Fibroblast of lung (primary cell): Measurements from ENCODE around the gene FEZF1. TPM values are rescaled to one million over a fixed set of nuclear protein-coding genes. Genes with fewer than 3 reads are reported as not detected.

ENCODE experiments used
- DNase-seq, 2 donors: peaks; one replicate each; pipeline versions ENCODE4 v3.0.0 to v3.0.0-alpha.2; 2010; ENCODE audit warnings: low read depth in 2 of 2
- H2AFZ ChIP-seq: 2 replicates; pipeline ENCODE4 v1.5.1; 2012; ENCODE audit warnings: low read length, control low read depth, inconsistent platforms
- H3K27ac ChIP-seq: 2 replicates; pipeline ENCODE4 v1.5.1; 2011; ENCODE audit warnings: low read length, control low read depth; ENCODE audit not compliant: insufficient read depth
- H3K27me3 ChIP-seq: 2 replicates; pipeline ENCODE4 v1.5.1; 2011; ENCODE audit warnings: mild to moderate bottlenecking, low read length; ENCODE audit not compliant: control insufficient read depth, insufficient read depth
- H3K36me3 ChIP-seq: 2 replicates; pipeline ENCODE4 v1.5.1; 2011; ENCODE audit warnings: low read length; ENCODE audit not compliant: control insufficient read depth, insufficient read depth
- H3K4me1 ChIP-seq: 2 replicates; pipeline ENCODE4 v1.5.1; 2011; ENCODE audit warnings: low read length; ENCODE audit not compliant: control insufficient read depth, insufficient read depth; ENCODE audit errors: extremely low read depth
- H3K4me2 ChIP-seq: 2 replicates; pipeline ENCODE4 v1.5.1; 2011; ENCODE audit warnings: low read length, control low read depth; ENCODE audit not compliant: insufficient read depth; ENCODE audit errors: extremely low read depth
- H3K4me3 ChIP-seq, 4 experiments: fragments of 200-600 bp in 1 of 4; sonication (generic) in 1 of 4; replicated peaks in 1 of 4; 2 replicates each; pipeline ENCODE4 v1.5.1; 2011 to 2016; ENCODE audit warnings: low read length in 4 of 4, low read depth in 3 of 4, mild to moderate bottlenecking in 3 of 4, control low read depth in 2 of 4, inconsistent platforms in 1 of 4, mixed read lengths in 1 of 4; ENCODE audit not compliant: insufficient read depth in 1 of 4; ENCODE audit errors: control extremely low read depth in 1 of 4
- H3K79me2 ChIP-seq: 2 replicates; pipeline ENCODE4 v1.5.1; 2012; ENCODE audit warnings: mild to moderate bottlenecking, low read length, inconsistent platforms; ENCODE audit not compliant: control insufficient read depth, insufficient read depth
- H3K9ac ChIP-seq: 2 replicates; pipeline ENCODE4 v1.5.1; 2011; ENCODE audit warnings: mild to moderate bottlenecking, low read length, control low read depth; ENCODE audit not compliant: insufficient read depth
- H3K9me3 ChIP-seq: 2 replicates; pipeline ENCODE4 v1.5.1; 2012; ENCODE audit warnings: low read depth, low read length; ENCODE audit not compliant: control insufficient read depth, insufficient read depth
- H4K20me1 ChIP-seq: 2 replicates; pipeline ENCODE4 v1.5.1; 2011; ENCODE audit warnings: low read length; ENCODE audit not compliant: control insufficient read depth, insufficient read depth; ENCODE audit errors: extremely low read depth
- CTCF ChIP-seq, 2 donors: IDR thresholded peaks in 1 of 2; conservative IDR thresholded peaks in 1 of 2; 1 replicate in 1 of 2; 2 replicates in 1 of 2; pipeline ENCODE4 v1.5.1; 2011 to 2012; ENCODE audit warnings: low read length in 2 of 2, control low read depth in 1 of 2, inconsistent platforms in 1 of 2, low read depth in 1 of 2, mild to moderate bottlenecking in 1 of 2
- EZH2 ChIP-seq: IDR thresholded peaks from 2 replicates; pipeline ENCODE4 v1.5.1; 2012; ENCODE audit warnings: low read length, control low read depth, mild to moderate bottlenecking; ENCODE audit errors: missing control alignments
- polyA plus RNA-seq, 2 donors: library from polyadenylated mRNA; depleted of rRNA in 1 of 2; stranded (reverse) in 1 of 2; unstranded in 1 of 2; fragments of >200 nt; gene quantifications; 2 replicates each; pipeline ENCODE4 v1.2.1, GENCODE V29; 2011 to 2012; ENCODE audit warnings: missing spikeins in 1 of 2
- total RNA-seq: library from RNA; depleted of rRNA; stranded (reverse); fragments of >200 nt; gene quantifications from 2 replicates; pipeline ENCODE4 v1.2.1, GENCODE V29; 2014

The FEZF1 gene
- total and polyA plus RNA-seq, 2 donors (not counting 1 experiment from before 2014, with no cell fraction given), result not detected

DNA sequence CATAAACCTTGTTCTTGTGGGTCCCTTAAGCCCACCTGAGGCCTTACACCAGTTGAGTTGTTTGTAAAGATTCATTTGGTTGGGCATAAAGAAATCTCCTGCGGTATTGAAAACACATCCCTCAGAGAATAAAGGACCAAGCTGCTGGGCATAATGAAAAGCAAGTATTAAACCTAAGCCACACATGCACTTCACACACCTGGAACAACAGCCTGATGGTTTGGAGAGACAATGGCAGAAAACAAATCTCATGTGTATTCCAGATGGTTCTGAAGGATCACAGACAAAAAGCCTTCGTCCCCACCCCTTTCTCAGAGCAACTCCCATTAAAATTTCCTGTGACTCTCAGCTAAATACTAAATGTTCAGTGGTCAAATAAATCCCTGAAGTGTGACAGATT, 44.2 kb downstream of the FEZF1 start:
- Histone ChIP-seq H4K20me1 (no peaks in the 10 kb centered on the region), H2AFZ (no peak overlapping the region), H3K9ac (no peak overlapping the region), H3K79me2 (no peaks in the 10 kb centered on the region), H3K27me3 (no peaks in the 10 kb centered on the region), H3K4me2 (no peak overlapping the region), H3K4me1 (no peaks in the 10 kb centered on the region), H3K9me3 (no peaks in the 10 kb centered on the region), H3K36me3 (no peaks in the 10 kb centered on the region), H3K4me3 (no peak overlapping the region), H3K27ac (no peak overlapping the region)
- no peak for TF ChIP-seq CTCF (conservative IDR thresholded peaks at IDR 0.05 in 1 of 2, IDR thresholded peaks at IDR 0.05 in 1 of 2; ENCODE audit: low read depth in 1 of 2, low read length in 2 of 2)
- no peak for TF ChIP-seq EZH2
- DNase-seq, result no peak

DNA sequence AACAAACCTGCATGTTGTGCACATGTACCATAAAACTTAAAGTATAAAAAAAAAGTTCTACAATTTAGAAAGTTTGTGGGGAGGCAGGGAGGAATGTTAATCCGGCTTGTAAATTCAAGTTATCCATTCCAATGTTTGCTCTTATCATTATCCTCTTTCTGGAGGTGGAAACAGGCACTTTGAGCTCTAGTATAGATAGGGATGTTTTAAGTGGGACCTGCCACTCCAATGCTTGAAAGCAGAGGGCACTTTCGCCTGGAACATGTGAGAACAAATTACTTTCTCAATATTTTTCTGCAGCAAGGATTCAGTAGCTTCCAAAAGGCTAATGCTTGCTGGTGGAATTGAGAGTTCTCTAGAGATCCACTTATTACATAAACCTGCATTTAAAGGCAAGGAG, 45.6 kb downstream of the FEZF1 start:
- H2AFZ ChIP-seq, result no peak overlapping the region
- TF ChIP-seq EZH2 (no peak), CTCF (conservative IDR thresholded peaks at IDR 0.05 in 1 of 2, IDR thresholded peaks at IDR 0.05 in 1 of 2; ENCODE audit: low read depth in 1 of 2, low read length in 2 of 2) (no peak)
- H4K20me1 ChIP-seq, result no peaks in the 10 kb centered on the region
- no peaks in the 10 kb centered on the region for H3K36me3 ChIP-seq
- no peaks in the 10 kb centered on the region for H3K4me1 ChIP-seq
- no peak overlapping the region for H3K4me3 ChIP-seq
- H3K27ac ChIP-seq, result no peak overlapping the region
- H3K9me3 ChIP-seq, result no peaks in the 10 kb centered on the region
- DNase-seq, result no peak
- no peak overlapping the region for H3K9ac ChIP-seq
- H3K4me2 ChIP-seq, result no peak overlapping the region
- no peaks in the 10 kb centered on the region for H3K79me2 ChIP-seq
- H3K27me3 ChIP-seq, result no peaks in the 10 kb centered on the region

DNA sequence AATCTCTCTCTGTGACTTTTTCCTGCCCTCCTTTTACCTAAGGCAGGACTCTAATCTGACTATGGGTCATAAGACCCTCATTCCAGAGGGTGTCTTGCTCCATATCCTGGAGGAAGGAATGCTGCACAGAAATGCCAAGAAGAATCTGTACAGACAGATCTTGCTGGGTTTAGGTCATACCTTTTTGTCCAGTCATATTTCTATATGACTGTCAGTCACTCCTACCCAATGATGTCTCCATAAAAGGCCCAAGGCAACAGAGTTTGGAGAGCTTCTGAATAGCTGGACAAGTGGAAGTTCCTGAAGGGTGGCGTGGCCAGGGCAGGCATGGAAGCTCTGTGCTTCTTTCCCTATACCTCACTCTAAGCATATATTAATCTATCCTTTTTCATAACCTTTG, 47.5 kb downstream of the FEZF1 start:
- Histone ChIP-seq H3K36me3 (no peaks in the 10 kb centered on the region), H3K4me1 (no peaks in the 10 kb centered on the region)

More for the DNA sequence above, 47.5 kb downstream of the FEZF1 start:
- H4K20me1 ChIP-seq, result no peaks in the 10 kb centered on the region
- DNase-seq, result no peak
- no peak overlapping the region for H3K4me2 ChIP-seq
- TF ChIP-seq EZH2 (no peak), CTCF (conservative IDR thresholded peaks at IDR 0.05 in 1 of 2, IDR thresholded peaks at IDR 0.05 in 1 of 2; ENCODE audit: low read depth in 1 of 2, low read length in 2 of 2) (no peak)
- H3K4me3 ChIP-seq, result no peak overlapping the region
- H3K27ac ChIP-seq, result no peak overlapping the region
- no peaks in the 10 kb centered on the region for H3K79me2 ChIP-seq
- H3K9ac ChIP-seq, result no peak overlapping the region
- H2AFZ ChIP-seq, result no peak overlapping the region
- H3K9me3 ChIP-seq, result no peaks in the 10 kb centered on the region
- no peaks in the 10 kb centered on the region for H3K27me3 ChIP-seq
